ENCODE results near the gene INTS1. TPM values are rescaled to one million over a fixed set of nuclear protein-coding genes. Genes with fewer than 3 reads are reported as not detected.

Gene INTS1
- total RNA-seq, 2 donors from 2014 or later = 66.3 to 72.9 TPM

- Histone ChIP-seq H3K27me3 (no peaks in the 10 kb centered on the region), H3K9me3 (no peaks in the 10 kb centered on the region), H3K27ac (no peak overlapping the region), H3K36me3 (replicated peaks in 1 of 2; ENCODE audit: insufficient read depth in 1 of 2, low read depth in 2 of 2) (peaks cover 20 to 42% of the 10 kb centered on the region in 2 donors), H3K4me1 (no peaks in the 10 kb centered on the region), H3K4me3 (no peak overlapping the region)
- TF ChIP-seq POLR2A (IDR thresholded peaks at IDR 0.05) = no peak
- TF ChIP-seq CTCF (IDR thresholded peaks at IDR 0.05) = no peak
- DNase-seq (no peak), ATAC-seq (no peak)
- intact Hi-C loops (cut with DNase I) = no loop called here
- 89 to 95% methylated on average over 11 to 12 of the region's 12 CpGs for WGBS, 2 donors
These were observed 19.6 kb downstream of the INTS1 start for GRCh38 chr7:1484569-1484968.

- Histone ChIP-seq H3K9me3 (no peaks in the 10 kb centered on the region), H3K4me1 (no peaks in the 10 kb centered on the region), H3K27me3 (no peaks in the 10 kb centered on the region), H3K36me3 (replicated peaks in 1 of 2; ENCODE audit: insufficient read depth in 1 of 2, low read depth in 2 of 2) (peaks cover 20 to 37% of the 10 kb centered on the region in 2 donors), H3K27ac (no peak overlapping the region), H3K4me3 (no peak overlapping the region)
- TF ChIP-seq POLR2A (IDR thresholded peaks at IDR 0.05) (no peak), CTCF (IDR thresholded peaks at IDR 0.05) (no peak)
- intact Hi-C loops (cut with DNase I) = no loop called here
- DNase-seq (no peak), ATAC-seq (no peak)
- WGBS, 2 donors = 91 to 95% methylated on average over 50 to 59 of the region's 65 CpGs
These were observed 20.4 kb downstream of the INTS1 start for GRCh38 chr7:1483536-1484505.

- Histone ChIP-seq H3K27ac (no peak overlapping the region), H3K36me3 (replicated peaks in 1 of 2; ENCODE audit: insufficient read depth in 1 of 2, low read depth in 2 of 2) (peaks cover 20 to 31% of the 10 kb centered on the region in 2 donors), H3K4me1 (no peaks in the 10 kb centered on the region), H3K9me3 (no peaks in the 10 kb centered on the region), H3K4me3 (no peak overlapping the region), H3K27me3 (no peaks in the 10 kb centered on the region)
- ATAC-seq (no peak), DNase-seq (no peak)
- 86 to 92% methylated on average over 9 to 22 of the region's 22 CpGs for WGBS, 2 donors
- TF ChIP-seq CTCF (IDR thresholded peaks at IDR 0.05) (no peak), POLR2A (IDR thresholded peaks at IDR 0.05) (no peak)
- intact Hi-C loops (cut with DNase I) = no loop called here
These were observed 21.1 kb downstream of the INTS1 start for GRCh38 chr7:1483079-1483478.

GRCh38 chr7:1481300-1481699, 22.9 kb downstream of the INTS1 start:
- H3K4me1 ChIP-seq = no peaks in the 10 kb centered on the region
- no peaks in the 10 kb centered on the region for H3K27me3 ChIP-seq
- TF ChIP-seq CTCF (IDR thresholded peaks at IDR 0.05) (no peak), POLR2A (IDR thresholded peaks at IDR 0.05) (no peak)
- DNase-seq = no peak
- no peak overlapping the region for H3K27ac ChIP-seq
- no peaks in the 10 kb centered on the region for H3K9me3 ChIP-seq
- ATAC-seq = no peak
- H3K36me3 ChIP-seq (replicated peaks in 1 of 2; ENCODE audit: insufficient read depth in 1 of 2, low read depth in 2 of 2) = peaks cover 7 to 25% of the 10 kb centered on the region in 2 donors
- 93 to 94% methylated on average over 3 to 16 of the region's 20 CpGs for WGBS, 2 donors
- intact Hi-C loops (cut with DNase I) = no loop called here
- H3K4me3 ChIP-seq = no peak overlapping the region
